ENCODE data around the gene GPR108.
"Not testable (repeated sequence)": the region's sequence is repeated elsewhere in the genome, so short reads cannot be mapped to it uniquely, and the experiment has no call there.

Gene GPR108

GRCh38 chr19:6737284-6737872, at the start of gene GPR108:
Gene GPR108 (minus strand): TSS chr19:6737580. CDS start chr19:6737576, 4 bp downstream.
- DNase-seq = peak; percentile 99

GRCh38 chr19:6779206-6779605, 41.8 kb upstream of the GPR108 start:
- no peak for DNase-seq

- DNase-seq = no peak
Observed at GRCh38 chr19:6778386-6778785, 41.0 kb upstream of the GPR108 start.

GRCh38 chr19:6777434-6777833, 40.1 kb upstream of the GPR108 start:
- DNase-seq = no peak

GRCh38 chr19:6776999-6777398, 39.6 kb upstream of the GPR108 start:
- no peak for DNase-seq

- DNase-seq = not testable (repeated sequence)
Observed at GRCh38 chr19:6776045-6776444, 38.7 kb upstream of the GPR108 start.

- DNase-seq = no peak
Observed at GRCh38 chr19:6774821-6775707, 37.7 kb upstream of the GPR108 start.

GRCh38 chr19:6773323-6773931, 36.0 kb upstream of the GPR108 start:
- DNase-seq = peak; percentile 71

GRCh38 chr19:6772866-6773322, 35.5 kb upstream of the GPR108 start:
- DNase-seq = no peak

- DNase-seq = peak; percentile 91
Observed at GRCh38 chr19:6772028-6772865, 34.9 kb upstream of the GPR108 start, which contains the start of gene VAV1. Gene VAV1 (plus strand): TSS chr19:6772708. CDS start chr19:6772808, 100 bp downstream.

GRCh38 chr19:6771648-6772027, 34.3 kb upstream of the GPR108 start:
- not testable (repeated sequence) for DNase-seq

GRCh38 chr19:6769006-6769619, 31.7 kb upstream of the GPR108 start:
- DNase-seq = no peak

GRCh38 chr19:6768236-6768785, 30.9 kb upstream of the GPR108 start:
- DNase-seq = peak; percentile 35

GRCh38 chr19:6767357-6768235, 30.2 kb upstream of the GPR108 start, which contains the start of gene SH2D3A:
Gene SH2D3A (minus strand): TSS chr19:6767435. CDS start chr19:6763748, 3,687 bp downstream.
- peak; percentile 99 for DNase-seq

- no peak for DNase-seq
Observed at GRCh38 chr19:6767081-6767356, 29.6 kb upstream of the GPR108 start.

GRCh38 chr19:6766357-6767080, 29.1 kb upstream of the GPR108 start:
- DNase-seq = peak; percentile 27

GRCh38 chr19:6765738-6766356, 28.5 kb upstream of the GPR108 start:
- DNase-seq = peak; percentile 55

GRCh38 chr19:6762253-6762797, 24.9 kb upstream of the GPR108 start:
- not testable (repeated sequence) for DNase-seq

- DNase-seq = no peak
Observed at GRCh38 chr19:6761053-6761676, 23.8 kb upstream of the GPR108 start.

All from CD4-positive, alpha-beta T cell treated with Interleukin-17A for 4 hours (primary cell).